ENCODE results near the gene ZNF688.

Gene ZNF688

GRCh38 chr16:30585022-30585399, 13.5 kb upstream of the ZNF688 start:
- DNase-seq, result no peak

- DNase-seq, result no peak
Measured at GRCh38 chr16:30582611-30583340, 11.3 kb upstream of the ZNF688 start.

DNA sequence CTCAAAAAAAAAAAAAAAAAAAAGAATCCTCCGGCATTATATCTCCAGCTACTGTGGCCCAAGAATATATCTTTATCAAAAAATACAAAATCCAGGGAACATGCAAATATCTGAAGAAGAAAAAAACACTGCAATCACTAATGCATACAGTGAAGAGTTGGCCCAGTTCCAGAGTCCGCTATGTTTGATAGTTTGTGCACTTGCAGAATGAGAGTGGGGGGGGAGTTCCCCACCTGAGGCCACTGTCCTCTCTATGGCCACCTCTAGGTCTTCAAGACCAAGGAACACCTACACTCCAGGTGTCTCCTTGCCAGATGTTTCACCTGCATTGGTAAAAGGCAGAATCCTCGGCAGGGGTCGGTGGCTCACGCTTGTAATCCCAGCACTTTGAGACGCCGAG, 9.9 kb upstream of the ZNF688 start:
- no peak for DNase-seq

- no peak for DNase-seq
Measured at GRCh38 chr16:30574678-30575077, 3.2 kb upstream of the ZNF688 start.

DNA sequence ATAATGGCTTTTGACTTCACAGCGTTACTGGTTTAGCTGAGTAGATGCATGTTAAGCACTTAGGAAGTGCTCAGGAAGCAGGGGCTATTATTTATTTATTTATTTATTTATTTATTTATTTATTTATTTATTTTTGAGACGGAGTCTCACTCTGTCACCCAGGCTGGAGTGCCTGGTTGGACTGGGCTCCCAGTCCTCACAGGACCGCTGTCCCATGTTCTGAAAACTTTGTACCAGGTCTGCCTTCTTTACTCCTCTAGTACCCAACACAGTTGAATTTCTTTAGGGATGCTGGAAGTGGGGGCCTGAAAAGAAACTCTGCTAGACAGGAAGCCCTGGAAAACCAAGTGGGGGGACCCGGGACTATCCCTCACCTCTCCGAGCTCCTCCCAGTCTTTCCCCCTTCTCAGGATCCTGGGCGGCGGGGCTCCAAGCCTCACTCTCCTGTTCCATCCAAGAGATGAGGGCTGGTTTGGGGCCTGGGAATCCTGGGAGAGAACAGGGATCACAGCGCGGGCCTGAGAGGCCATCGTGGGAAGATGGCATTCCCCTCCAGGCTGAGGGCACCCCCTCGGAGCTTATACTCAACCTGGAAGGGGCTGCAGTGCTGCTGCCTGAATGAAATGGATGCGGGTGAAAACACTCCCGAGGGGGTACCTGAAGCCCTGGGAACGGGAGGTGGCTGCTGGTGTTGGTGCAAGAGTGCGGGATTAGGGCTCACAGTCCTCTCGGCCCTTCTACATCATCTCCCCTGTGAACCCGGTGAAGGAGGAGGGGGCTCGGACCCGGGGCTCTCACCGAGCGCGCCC, 674 bp downstream of the ZNF688 start:
- DNase-seq, result no peak

DNA sequence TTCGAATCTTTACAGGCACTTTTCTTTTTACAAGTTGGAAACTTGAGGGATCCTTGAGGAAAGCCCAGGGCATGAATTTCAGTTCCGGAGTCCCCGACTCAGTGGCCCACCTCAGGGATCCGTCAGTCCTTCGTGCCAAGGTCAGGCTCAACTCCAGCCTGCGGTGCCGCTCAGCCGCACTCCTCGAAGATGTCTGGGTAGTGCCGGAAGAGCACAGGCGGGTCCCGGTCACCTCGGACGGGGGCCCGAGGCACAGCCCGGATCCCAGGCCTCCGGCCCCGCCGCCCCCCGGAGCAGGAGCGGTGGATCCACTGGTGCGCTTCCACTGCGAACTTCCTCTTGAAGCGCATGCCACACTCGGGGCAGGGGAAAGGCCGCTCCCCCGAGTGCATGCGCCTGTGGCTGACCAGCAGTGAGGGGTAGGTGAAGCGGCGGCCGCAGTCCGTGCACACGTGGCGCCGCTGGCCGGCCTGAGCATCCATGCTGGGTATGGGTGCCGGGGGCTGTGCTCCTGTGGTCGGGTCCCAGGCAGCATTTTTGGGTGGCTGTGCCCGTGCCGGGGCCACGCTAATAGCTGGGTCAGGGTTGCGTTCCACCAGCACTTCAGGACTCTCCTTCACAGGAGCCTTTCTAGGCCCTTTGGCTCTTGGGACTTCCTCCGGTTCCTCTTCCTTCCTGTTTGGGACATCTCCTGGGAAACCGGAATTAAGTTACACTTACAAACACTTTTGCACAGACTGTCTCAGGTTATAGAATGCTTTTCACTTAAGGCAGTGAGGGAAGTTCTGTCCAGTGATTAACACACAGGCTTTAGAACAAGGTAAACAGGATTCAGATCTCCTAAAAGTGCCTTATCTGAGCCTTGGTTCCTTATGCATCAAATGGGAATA, 1.5 kb downstream of the ZNF688 start:
- DNase-seq, result no peak

GRCh38 chr16:30569281-30569680, 2.2 kb downstream of the ZNF688 start:
- DNase-seq, result no peak

GRCh38 chr16:30567991-30568638, 3.4 kb downstream of the ZNF688 start:
- DNase-seq, result peak; percentile 46

GRCh38 chr16:30567160-30567990, 4.1 kb downstream of the ZNF688 start:
- peak; percentile 47 for DNase-seq

GRCh38 chr16:30566531-30566930, 5.0 kb downstream of the ZNF688 start:
- DNase-seq, result no peak

GRCh38 chr16:30565984-30566383, 5.5 kb downstream of the ZNF688 start:
- no peak for DNase-seq

DNA sequence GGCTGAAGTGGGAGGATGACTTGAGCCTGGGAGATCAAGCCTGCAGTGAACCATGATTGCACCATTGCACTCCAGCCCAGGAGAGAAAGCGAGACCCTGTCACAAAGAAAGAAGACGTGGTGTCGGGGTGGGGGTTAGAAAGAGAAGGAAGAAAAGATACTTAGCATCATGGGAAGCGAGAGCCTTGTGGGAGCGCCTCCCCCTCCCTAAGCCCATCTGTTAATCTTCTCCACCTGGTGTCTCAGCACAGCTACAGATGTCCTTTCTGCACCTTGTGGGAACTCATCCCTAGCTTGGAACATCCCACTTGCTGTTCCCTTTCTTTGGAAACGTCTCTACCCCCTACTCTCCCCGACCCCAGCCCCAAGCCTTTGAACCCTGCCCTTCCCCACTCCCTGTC, 6.0 kb downstream of the ZNF688 start:
- DNase-seq, result no peak

DNA sequence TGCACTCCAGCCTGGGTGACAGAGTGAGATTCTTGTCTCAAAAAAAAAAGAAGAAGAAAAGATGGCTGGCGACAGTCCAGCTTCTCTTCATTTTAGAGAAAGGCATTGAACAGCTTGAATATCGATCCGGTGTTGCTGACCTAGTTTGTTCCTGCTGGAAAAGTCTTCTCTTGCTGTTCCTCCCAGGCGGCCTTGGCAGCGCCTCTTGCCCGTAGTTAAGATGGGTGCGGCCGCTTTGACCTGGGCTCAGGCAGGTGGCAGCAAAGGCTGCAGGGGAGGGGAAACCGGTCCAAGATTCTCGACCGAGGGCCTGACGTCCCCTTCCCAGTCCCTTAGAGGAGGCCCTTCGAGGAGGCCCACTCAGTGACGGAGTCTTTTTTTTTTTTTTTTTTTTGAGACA, 9.5 kb downstream of the ZNF688 start:
- DNase-seq, result no peak

GRCh38 chr16:30561089-30561816, 10.3 kb downstream of the ZNF688 start:
- DNase-seq, result peak; percentile 38

DNA sequence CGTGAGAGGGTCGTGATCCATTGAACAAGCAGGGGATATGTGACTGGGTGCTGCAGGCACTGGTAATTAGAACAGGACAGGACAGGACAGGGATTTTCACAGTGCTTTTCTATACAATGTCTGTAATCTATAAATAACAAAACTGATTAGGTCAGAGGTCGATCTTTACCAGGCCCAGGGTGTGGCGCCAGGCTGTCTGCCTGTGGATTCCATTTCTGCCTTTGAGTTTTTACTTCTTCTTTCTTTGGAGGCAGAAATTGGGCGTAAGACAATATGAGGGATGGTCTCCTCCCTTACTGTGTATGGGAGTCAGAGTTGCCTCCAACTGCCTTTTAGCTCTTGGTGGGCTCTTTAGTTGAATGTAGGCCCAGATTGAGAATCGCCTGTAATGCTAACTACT, 11.8 kb downstream of the ZNF688 start:
- no peak for DNase-seq

- no peak for DNase-seq
Measured at GRCh38 chr16:30558789-30559377, 12.6 kb downstream of the ZNF688 start.

DNA sequence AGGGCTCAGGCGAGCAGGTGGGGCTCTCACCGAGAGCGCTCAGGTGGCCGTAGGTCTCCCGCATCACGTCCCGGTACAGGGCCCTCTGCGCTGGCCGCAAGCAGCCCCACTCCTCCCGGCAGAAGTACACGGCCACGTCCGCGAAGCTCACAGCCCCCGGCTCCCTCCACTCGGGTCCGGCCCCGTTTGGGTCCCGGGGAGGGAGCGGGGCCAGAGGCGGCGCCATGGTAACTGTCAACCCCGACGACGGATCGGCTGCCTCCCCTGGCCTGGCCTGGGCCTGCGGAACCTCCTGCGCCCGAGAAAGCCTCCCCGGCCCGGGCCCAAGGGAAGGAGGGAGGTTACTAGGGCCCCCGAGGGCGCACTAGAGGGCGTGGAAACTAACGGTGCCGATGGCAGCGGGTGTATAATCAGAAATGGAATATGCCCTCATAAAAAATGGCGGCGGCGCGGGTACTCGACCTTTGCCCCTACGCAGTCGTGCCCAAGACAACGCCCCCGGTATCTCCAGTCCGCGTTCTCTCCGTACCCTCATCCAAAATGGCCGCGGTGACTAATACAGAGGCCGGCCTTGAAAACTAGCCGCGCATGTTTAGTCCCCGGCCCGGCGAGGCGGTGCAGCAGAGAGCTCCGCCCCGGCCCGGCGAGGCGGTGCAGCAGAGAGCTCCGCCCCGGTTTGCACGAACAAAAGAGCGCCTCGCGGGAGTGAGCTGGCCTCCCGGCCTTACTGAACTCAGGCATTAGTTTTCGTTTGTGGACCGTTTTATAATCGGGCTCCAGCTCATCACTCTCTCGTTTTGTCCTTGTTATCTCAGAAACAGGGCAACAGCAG, 13.3 kb downstream of the ZNF688 start, which contains the start of gene ZNF764:
Gene ZNF764 (minus strand): TSS at position 418 of the 832 bp plus-strand sequence. CDS start 192 bp downstream, at position 226.
- DNase-seq, result peak; percentile 95

DNA sequence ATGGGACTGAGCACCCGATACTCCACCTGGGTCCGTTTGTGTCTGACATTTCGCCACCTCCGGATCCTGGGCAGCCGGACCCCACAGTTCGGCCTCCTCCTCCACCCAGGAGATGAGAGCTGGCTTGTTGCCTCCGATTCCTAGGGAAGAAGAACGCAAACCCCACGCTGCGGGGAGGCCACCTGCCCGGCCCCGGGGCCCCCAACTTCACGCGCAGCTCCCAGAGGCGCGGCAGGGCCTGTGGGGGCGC, 13.9 kb downstream of the ZNF688 start:
- DNase-seq, result no peak

GRCh38 chr16:30556125-30556473, 15.4 kb downstream of the ZNF688 start:
- DNase-seq, result no peak

Data from activated T-cell treated with anti-CD3 and anti-CD28 coated beads, Interleukin-2, amount 50 U/mL, for 1 hour (primary cell).